Kidney tubule cell (primary cell): ENCODE data around the gene NRIP1.

ENCODE experiments used
- DNase-seq: peaks from one replicate; pipeline ENCODE4 v3.0.0-alpha.2; 2018; ENCODE audit warnings: low spot score

NRIP1 gene

DNA sequence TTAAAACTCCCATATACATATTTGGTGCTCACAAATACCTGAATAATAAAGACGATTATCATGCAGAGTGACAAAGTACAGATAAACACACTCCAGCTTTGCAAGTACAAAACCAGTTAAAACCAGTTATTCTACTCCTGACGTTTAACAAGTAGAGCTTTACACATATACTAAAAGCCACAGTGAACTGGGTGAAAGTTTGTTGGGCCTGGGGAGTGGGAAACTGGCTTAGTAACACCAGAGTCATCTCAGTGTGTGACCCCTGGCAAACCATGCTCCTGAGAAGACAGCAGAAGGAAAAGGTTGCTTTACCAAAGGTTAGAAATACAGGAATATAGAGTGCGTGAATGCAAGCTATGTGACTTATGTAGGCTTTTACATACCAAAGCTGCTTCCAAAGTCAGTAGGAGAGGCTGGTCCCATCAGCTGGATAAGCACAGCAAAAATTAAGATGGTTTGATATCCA, 148.1 kb downstream of the NRIP1 start:
- DNase-seq, result no peak

DNA sequence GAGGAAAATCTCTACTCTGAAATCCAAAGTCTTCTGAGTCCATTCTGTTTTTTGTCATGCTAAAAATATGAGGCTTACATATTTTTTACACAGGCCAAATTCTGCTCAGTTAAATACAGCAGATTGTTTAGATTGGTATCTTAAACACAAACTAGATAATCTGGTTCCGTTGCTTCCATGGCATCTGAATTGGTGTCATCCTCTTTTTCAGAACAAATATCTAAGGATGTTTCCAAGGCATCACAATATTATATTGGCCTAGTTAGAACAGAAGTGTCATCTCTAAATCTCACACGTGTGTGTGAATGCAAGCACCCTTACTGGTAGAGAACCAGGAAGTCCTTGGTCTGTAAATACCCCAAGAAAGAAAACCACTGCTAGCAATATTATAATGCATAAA, 151.2 kb downstream of the NRIP1 start:
- DNase-seq, result no peak

DNA sequence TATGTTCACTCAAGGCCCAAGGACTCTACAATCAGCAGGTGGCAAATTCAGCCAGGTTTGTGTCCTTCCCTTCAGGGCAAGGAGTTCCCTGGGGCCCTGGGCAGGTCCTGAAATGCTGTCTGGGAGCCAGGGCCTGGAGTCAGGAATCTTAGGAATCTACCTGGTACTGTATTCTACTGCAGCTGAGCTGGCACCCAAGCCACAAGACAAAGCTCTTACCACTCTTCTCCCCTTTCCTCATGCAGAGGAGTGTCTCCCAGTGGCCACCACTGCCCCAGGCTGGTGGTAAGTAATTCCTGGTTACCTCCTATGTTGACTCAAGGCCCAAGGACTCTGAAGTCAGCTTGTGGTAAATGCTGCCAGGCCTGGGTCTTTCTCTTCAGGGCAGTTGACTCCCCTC, 153.4 kb downstream of the NRIP1 start:
- DNase-seq, result peak; percentile 86
